Measurements from ENCODE around the gene TMEM201. TPM values are rescaled to one million over a fixed set of nuclear protein-coding genes. Genes with fewer than 3 reads are reported as not detected.

TMEM201 gene
- polyA plus RNA-seq, 1 donor from 2014 or later: 34.2 TPM

Other genes starting within 250 kb of the TMEM201 start
- 9.7 TPM for gene SLC25A33, start 49.4 kb upstream of the TMEM201 start, polyA plus RNA-seq (ENCODE audit: insufficient read depth, low read depth, low replicate concordance)
- gene PIK3CD, start 62.8 kb downstream of the TMEM201 start, polyA plus RNA-seq (ENCODE audit: insufficient read depth, low read depth, low replicate concordance): 16.3 TPM
- 416 TPM for gene CLSTN1, start 235.1 kb downstream of the TMEM201 start, polyA plus RNA-seq (ENCODE audit: insufficient read depth, low read depth, low replicate concordance)